ENCODE measurements around the gene UBASH3A. TPM values are rescaled to one million over a fixed set of nuclear protein-coding genes. Genes with fewer than 3 reads are reported as not detected.

Gene UBASH3A
- total RNA-seq, 1 donor from 2014 or later = not detected

DNA sequence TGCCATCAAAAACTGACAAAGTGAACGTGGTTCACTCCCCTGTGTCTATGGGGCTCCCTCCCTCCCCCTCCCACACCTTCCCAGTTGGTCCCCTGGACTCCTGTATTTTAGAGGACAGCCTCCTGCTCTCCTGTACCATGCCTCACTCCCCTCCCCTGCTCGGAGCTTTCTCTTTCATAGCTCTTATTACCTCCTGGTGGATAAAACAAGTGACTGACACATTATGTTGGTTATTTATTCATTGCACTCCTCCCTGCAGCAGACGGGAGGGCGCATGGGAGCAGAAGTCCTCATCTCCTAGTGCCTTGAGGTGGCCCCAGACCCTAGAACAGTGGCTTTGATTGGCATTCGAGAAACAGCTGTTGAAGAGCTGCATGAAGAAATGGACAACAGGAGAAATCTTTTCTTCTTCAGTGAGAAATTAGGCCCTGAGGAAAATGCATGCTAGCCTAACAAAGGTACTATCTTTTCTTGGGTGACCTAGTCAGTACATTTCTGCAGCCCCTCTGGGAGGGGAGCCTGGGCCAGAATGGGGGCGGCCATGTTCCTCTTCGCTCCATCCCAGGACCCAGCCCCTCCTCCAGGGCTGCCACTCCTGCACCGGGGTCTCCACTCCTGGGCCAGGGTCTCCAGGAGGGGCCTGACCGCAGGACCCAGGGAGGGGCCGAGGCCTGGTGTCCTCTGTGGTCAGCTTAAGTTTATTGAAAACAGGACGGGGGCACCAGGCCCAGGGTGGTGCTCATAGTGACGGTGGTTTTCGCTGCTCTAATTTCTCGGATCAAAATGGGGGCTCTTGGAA lies 36.1 kb upstream of the UBASH3A start:
- H3K4me3 Mint-ChIP-seq (ENCODE audit: unreplicated experiment) = no peak overlapping the region
- peaks cover 3% of the 10 kb centered on the region for H3K27me3 Mint-ChIP-seq (ENCODE audit: unreplicated experiment)
- DNase-seq = peak; percentile 8
- peaks cover 7% of the 10 kb centered on the region for H3K9me3 Mint-ChIP-seq (ENCODE audit: unreplicated experiment)
- TF ChIP-seq, protein P1, sequence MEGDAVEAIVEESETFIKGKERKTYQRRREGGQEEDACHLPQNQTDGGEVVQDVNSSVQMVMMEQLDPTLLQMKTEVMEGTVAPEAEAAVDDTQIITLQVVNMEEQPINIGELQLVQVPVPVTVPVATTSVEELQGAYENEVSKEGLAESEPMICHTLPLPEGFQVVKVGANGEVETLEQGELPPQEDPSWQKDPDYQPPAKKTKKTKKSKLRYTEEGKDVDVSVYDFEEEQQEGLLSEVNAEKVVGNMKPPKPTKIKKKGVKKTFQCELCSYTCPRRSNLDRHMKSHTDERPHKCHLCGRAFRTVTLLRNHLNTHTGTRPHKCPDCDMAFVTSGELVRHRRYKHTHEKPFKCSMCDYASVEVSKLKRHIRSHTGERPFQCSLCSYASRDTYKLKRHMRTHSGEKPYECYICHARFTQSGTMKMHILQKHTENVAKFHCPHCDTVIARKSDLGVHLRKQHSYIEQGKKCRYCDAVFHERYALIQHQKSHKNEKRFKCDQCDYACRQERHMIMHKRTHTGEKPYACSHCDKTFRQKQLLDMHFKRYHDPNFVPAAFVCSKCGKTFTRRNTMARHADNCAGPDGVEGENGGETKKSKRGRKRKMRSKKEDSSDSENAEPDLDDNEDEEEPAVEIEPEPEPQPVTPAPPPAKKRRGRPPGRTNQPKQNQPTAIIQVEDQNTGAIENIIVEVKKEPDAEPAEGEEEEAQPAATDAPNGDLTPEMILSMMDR (IDR thresholded peaks at IDR 0.05; ENCODE audit: partially characterized antibody, unreplicated experiment) = no peak
- no peaks in the 10 kb centered on the region for H3K36me3 Mint-ChIP-seq (ENCODE audit: unreplicated experiment)
- peaks cover 15% of the 10 kb centered on the region for H3K4me1 Mint-ChIP-seq (ENCODE audit: low read depth, unreplicated experiment)
- peak overlapping the region; percentile 53 for H3K27ac Mint-ChIP-seq (ENCODE audit: unreplicated experiment)

DNA sequence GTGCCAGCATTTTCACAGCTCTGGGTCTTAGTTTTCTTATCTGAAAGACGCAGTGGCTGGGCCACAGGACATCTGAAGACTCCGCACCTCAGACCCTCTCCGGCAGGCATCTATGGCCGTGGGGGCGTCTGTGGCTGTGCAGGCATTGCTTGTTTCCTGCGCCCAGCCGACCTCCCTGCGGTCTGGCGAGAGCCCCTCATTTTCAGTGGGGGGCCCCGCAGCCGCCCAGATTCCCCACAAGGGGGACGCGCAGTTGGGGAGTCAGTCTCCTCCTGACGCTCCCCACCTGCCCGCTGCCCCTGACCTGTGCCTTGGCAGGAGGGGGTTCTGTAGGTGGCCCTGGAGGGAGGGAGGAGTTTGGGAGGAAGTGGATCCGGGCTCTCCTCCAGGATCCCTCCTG lies 33.9 kb upstream of the UBASH3A start:
- peaks cover 4% of the 10 kb centered on the region for H3K9me3 Mint-ChIP-seq (ENCODE audit: unreplicated experiment)
- peaks cover 3% of the 10 kb centered on the region for H3K27me3 Mint-ChIP-seq (ENCODE audit: unreplicated experiment)
- DNase-seq = peak; percentile 11
- peaks cover 5% of the 10 kb centered on the region for H3K4me1 Mint-ChIP-seq (ENCODE audit: low read depth, unreplicated experiment)
- TF ChIP-seq, protein P1 (IDR thresholded peaks at IDR 0.05; ENCODE audit: partially characterized antibody, unreplicated experiment) = peak; percentile 20
- H3K27ac Mint-ChIP-seq (ENCODE audit: unreplicated experiment) = no peak overlapping the region
- no peaks in the 10 kb centered on the region for H3K36me3 Mint-ChIP-seq (ENCODE audit: unreplicated experiment)
- no peak overlapping the region for H3K4me3 Mint-ChIP-seq (ENCODE audit: unreplicated experiment)

DNA sequence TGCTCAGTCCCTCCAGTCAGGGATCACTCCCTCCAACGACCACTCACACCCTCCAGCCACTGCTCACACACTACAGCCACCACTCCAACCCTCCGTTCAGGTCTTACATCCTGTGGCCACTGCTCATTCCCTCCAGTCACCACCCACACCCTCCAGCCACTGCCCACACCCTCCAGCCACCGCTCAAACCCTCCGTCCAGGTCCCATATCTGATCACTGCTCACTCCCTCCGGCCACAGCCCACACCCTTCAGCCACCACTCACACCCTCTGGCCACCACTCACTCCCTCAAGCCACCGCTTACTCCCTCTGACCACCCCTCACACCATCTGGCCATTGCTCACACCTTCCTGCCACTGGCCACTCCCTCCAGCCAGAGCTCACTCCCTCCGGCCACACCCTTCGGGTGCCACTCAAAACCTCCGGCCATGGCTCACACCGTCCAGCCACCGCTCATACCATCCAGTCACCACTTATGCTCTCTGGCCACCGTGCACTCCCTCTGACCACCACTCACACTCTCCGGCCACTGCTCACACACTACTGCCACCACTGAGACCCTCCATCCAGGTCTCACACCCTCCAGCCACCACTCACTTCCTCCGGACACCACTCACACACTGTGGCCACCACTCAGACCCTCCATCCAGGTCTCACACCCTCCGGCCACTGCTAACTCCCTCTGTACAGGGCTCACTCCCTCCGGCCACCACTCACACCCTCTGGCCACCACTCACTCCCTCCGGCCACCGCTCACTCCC lies 32.6 kb upstream of the UBASH3A start:
- H3K27ac Mint-ChIP-seq (ENCODE audit: unreplicated experiment) = no peak overlapping the region
- H3K36me3 Mint-ChIP-seq (ENCODE audit: unreplicated experiment) = no peaks in the 10 kb centered on the region
- H3K9me3 Mint-ChIP-seq (ENCODE audit: unreplicated experiment) = peaks cover 4% of the 10 kb centered on the region
- peaks cover 3% of the 10 kb centered on the region for H3K27me3 Mint-ChIP-seq (ENCODE audit: unreplicated experiment)
- H3K4me1 Mint-ChIP-seq (ENCODE audit: low read depth, unreplicated experiment) = peaks cover 5% of the 10 kb centered on the region
- TF ChIP-seq, protein P1 (IDR thresholded peaks at IDR 0.05; ENCODE audit: partially characterized antibody, unreplicated experiment) = no peak
- peak; percentile 4 for DNase-seq
- no peak overlapping the region for H3K4me3 Mint-ChIP-seq (ENCODE audit: unreplicated experiment)

DNA sequence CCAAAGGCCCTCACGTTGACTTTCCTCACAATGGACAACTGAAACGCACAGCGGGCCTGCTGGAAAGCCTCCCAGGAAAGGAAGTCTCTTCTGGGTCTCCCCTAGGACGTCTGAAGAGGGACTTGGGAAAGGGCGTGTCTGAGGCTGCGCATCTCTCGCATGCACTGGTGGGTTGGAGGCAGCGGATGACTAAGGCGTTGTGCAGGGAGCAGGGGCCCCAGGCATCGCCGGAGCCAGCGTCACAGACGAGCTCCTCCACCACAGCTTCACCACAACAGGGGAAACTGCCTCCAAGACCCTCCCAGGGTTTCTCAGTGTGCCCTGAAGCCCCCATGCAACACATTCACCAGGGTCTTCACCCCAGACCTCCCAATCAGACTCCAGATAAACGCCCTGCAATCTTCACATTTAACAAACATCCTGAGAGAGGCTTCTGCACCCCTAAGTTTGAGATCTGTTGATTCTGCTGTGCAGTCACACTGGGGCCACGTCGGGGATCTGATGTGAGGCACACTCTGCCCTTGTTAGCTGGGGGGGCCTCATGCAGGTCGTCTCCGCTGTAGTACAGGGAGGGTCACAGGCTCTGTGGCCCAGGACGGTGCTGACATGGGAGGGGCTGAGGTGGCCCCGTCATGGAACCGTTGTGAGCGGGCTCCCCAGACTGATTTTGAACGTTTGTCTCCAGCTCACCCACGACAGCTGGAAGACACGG lies 30.4 kb upstream of the UBASH3A start:
- TF ChIP-seq, protein P1 (IDR thresholded peaks at IDR 0.05; ENCODE audit: partially characterized antibody, unreplicated experiment) = no peak
- no peak overlapping the region for H3K27ac Mint-ChIP-seq (ENCODE audit: unreplicated experiment)
- H3K36me3 Mint-ChIP-seq (ENCODE audit: unreplicated experiment) = peaks cover 3% of the 10 kb centered on the region
- peaks cover 6% of the 10 kb centered on the region for H3K27me3 Mint-ChIP-seq (ENCODE audit: unreplicated experiment)
- DNase-seq = peak; percentile 6
- peaks cover 2% of the 10 kb centered on the region for H3K9me3 Mint-ChIP-seq (ENCODE audit: unreplicated experiment)
- H3K4me3 Mint-ChIP-seq (ENCODE audit: unreplicated experiment) = no peak overlapping the region
- peaks cover 3% of the 10 kb centered on the region for H3K4me1 Mint-ChIP-seq (ENCODE audit: low read depth, unreplicated experiment)
